Panc1 (cell line): ENCODE measurements around the gene ETV5. TPM values are rescaled to one million over a fixed set of nuclear protein-coding genes. Genes with fewer than 3 reads are reported as not detected.

Experiments used
- ATAC-seq: fragments of 200-7000 bp; cut with Tn5 transposase; 2 replicates; pipeline ENCODE4 v1.9.1; 2020; ENCODE audit warnings: mild to moderate bottlenecking, moderate library complexity
- BruUV-seq: library from RNA; stranded (reverse); fragments of 400-500 nt; replicated peaks from 2 replicates; lab custom pipeline; 2021; lab: Mats Ljungman, UMichigan
- CTCF ChIA-PET: fragments of 300-600 bp; sonication (Branson Sonifier 250); formaldehyde crosslinking; loops from one replicate; lab custom pipeline; 2022; ENCODE audit warnings: antibody characterized with exemption; lab: Charles Lee
- POLR2A ChIA-PET: fragments of 300-600 bp; sonication (Branson Sonifier 250); formaldehyde crosslinking; loops from one replicate; lab custom pipeline; 2022; ENCODE audit warnings: antibody characterized with exemption; lab: Charles Lee
- DNase-seq: peaks from one replicate; pipeline ENCODE4 v3.0.0-alpha.2; 2010; ENCODE audit warnings: low read depth, low spot score
- H3K27ac ChIP-seq: 2 replicates; pipeline ENCODE4 v1.5.1; 2011; ENCODE audit warnings: mild to moderate bottlenecking, low read length, inconsistent platforms
- H3K27me3 ChIP-seq: fragments of 200-500 bp; sonication (Bioruptor generic); 2 replicates; pipeline ENCODE4 v1.6.0; 2014; ENCODE audit warnings: low read length, inconsistent platforms; ENCODE audit not compliant: control insufficient read depth, insufficient read depth
- H3K36me3 ChIP-seq: fragments of 200-500 bp; sonication (Bioruptor generic); 2 replicates; pipeline ENCODE4 v1.5.1; 2014; ENCODE audit warnings: inconsistent platforms, mild to moderate bottlenecking, low read length, moderate library complexity; ENCODE audit not compliant: control insufficient read depth, insufficient read depth
- H3K4me1 ChIP-seq: 2 replicates; pipeline ENCODE4 v1.5.1; 2011; ENCODE audit warnings: inconsistent platforms, mild to moderate bottlenecking, low read length, moderate library complexity; ENCODE audit not compliant: control insufficient read depth, insufficient read depth
- H3K4me3 ChIP-seq, 2 experiments: 2 replicates each; pipeline ENCODE4 v1.5.1; 2011 to 2012; ENCODE audit warnings: low read depth in 2 of 2, low read length in 2 of 2, mild to moderate bottlenecking in 2 of 2, inconsistent platforms in 1 of 2, moderate library complexity in 1 of 2
- H3K9me3 ChIP-seq: fragments of 200-500 bp; sonication (Bioruptor generic); 2 replicates; pipeline ENCODE4 v1.5.1; 2014; ENCODE audit warnings: low read depth, mild to moderate bottlenecking, inconsistent platforms, low read length, moderate library complexity; ENCODE audit not compliant: control insufficient read depth, insufficient read depth
- POLR2AphosphoS5 ChIP-seq: IDR thresholded peaks from 2 replicates; pipeline ENCODE4 v1.6.1; 2012; ENCODE audit warnings: mild to moderate bottlenecking, low read depth, low read length, moderate library complexity
- SIN3A ChIP-seq: IDR thresholded peaks from 2 replicates; pipeline ENCODE4 v1.6.1; 2012; ENCODE audit warnings: low read depth, mild to moderate bottlenecking, low read length, moderate library complexity, borderline replicate concordance; ENCODE audit not compliant: insufficient read depth
- TCF7L2 ChIP-seq: IDR thresholded peaks from 2 replicates; pipeline ENCODE4 v1.6.1; 2011; ENCODE audit warnings: mild to moderate bottlenecking, low read depth, low read length, inconsistent platforms
- in situ Hi-C: cut with HindIII; loops from 2 replicates; pipeline ENCODE4 v1.10.0; 2016; ENCODE audit warnings: low sequenced_read_pairs, low pct_unique_long_range_greater_than_20kb
- intact Hi-C: fragments of 100-400 bp; cut with micrococcal nuclease; formaldehyde crosslinking; loops from one replicate; pipeline ENCODE4 v1.10.0; 2022; ENCODE audit not compliant: unreplicated experiment
- total RNA-seq: library from RNA; stranded (reverse); gene quantifications from one replicate; pipeline ENCODE4 v1.2.1, GENCODE V29; 2021; ENCODE audit not compliant: unreplicated experiment
- TF ChIP-seq, protein P1 (sequence below): fragments of 450-650 bp; IDR thresholded peaks from 2 replicates; pipeline ENCODE4 v1.5.1; 2017; ENCODE audit warnings: mild to moderate bottlenecking
- TF ChIP-seq, protein P2 (sequence below), 2 experiments: IDR thresholded peaks; 2 replicates each; pipeline ENCODE4 v1.6.1; 2011 to 2012; ENCODE audit warnings: low read depth in 2 of 2, control low read depth in 1 of 2, low read length in 1 of 2, mild to moderate bottlenecking in 1 of 2, moderate library complexity in 1 of 2; ENCODE audit not compliant: insufficient read depth in 1 of 2

Gene ETV5
- total RNA-seq, 1 experiment from 2014 or later: 79.3 TPM

DNA sequence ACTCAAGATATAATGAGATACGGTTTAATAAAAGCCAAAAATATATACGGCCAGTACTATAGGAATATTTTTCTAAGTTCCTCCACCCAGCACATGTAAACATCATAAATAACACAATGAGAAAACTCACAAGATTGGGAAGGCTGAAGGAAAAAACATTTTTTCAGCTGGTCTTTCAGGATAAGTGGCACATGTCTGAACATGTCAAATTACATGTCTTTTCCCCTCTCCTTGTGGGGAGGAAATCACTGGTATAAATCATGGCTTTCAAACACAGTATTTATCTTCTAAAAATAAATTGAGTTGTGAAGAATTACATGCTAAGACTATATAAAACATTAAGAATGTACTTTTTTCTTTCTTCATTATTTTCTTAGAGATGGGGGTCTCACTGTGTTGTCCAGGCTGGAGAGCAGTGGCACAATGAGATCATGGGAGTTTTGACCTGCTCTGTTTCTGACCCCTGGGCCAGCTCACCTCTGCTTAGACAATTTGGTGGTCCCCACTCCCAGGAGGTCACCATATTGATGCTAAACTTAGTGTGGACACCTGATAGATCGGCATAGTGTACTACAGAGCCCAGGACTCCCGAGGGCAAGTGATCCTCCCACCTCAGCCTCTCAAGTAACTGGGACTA, 32.8 kb downstream of the ETV5 start:
- ChIA-PET CTCF (no interaction called here), POLR2A (no interaction called here)
- TF ChIP-seq, protein P1, sequence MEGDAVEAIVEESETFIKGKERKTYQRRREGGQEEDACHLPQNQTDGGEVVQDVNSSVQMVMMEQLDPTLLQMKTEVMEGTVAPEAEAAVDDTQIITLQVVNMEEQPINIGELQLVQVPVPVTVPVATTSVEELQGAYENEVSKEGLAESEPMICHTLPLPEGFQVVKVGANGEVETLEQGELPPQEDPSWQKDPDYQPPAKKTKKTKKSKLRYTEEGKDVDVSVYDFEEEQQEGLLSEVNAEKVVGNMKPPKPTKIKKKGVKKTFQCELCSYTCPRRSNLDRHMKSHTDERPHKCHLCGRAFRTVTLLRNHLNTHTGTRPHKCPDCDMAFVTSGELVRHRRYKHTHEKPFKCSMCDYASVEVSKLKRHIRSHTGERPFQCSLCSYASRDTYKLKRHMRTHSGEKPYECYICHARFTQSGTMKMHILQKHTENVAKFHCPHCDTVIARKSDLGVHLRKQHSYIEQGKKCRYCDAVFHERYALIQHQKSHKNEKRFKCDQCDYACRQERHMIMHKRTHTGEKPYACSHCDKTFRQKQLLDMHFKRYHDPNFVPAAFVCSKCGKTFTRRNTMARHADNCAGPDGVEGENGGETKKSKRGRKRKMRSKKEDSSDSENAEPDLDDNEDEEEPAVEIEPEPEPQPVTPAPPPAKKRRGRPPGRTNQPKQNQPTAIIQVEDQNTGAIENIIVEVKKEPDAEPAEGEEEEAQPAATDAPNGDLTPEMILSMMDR: no peak
- TF ChIP-seq, protein P2, sequence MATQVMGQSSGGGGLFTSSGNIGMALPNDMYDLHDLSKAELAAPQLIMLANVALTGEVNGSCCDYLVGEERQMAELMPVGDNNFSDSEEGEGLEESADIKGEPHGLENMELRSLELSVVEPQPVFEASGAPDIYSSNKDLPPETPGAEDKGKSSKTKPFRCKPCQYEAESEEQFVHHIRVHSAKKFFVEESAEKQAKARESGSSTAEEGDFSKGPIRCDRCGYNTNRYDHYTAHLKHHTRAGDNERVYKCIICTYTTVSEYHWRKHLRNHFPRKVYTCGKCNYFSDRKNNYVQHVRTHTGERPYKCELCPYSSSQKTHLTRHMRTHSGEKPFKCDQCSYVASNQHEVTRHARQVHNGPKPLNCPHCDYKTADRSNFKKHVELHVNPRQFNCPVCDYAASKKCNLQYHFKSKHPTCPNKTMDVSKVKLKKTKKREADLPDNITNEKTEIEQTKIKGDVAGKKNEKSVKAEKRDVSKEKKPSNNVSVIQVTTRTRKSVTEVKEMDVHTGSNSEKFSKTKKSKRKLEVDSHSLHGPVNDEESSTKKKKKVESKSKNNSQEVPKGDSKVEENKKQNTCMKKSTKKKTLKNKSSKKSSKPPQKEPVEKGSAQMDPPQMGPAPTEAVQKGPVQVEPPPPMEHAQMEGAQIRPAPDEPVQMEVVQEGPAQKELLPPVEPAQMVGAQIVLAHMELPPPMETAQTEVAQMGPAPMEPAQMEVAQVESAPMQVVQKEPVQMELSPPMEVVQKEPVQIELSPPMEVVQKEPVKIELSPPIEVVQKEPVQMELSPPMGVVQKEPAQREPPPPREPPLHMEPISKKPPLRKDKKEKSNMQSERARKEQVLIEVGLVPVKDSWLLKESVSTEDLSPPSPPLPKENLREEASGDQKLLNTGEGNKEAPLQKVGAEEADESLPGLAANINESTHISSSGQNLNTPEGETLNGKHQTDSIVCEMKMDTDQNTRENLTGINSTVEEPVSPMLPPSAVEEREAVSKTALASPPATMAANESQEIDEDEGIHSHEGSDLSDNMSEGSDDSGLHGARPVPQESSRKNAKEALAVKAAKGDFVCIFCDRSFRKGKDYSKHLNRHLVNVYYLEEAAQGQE (IDR thresholded peaks at IDR 0.05; ENCODE audit: insufficient read depth in 1 of 2, low read depth in 2 of 2, low read length in 1 of 2): no peak
- TF ChIP-seq POLR2AphosphoS5: no peak
- TF ChIP-seq TCF7L2: no peak
- no peak for TF ChIP-seq SIN3A
- intact Hi-C loops (no loop called here), in situ Hi-C loops (no loop called here)
- Histone ChIP-seq H3K9me3 (no peaks in the 10 kb centered on the region), H3K27me3 (no peaks in the 10 kb centered on the region), H3K27ac (no peak overlapping the region), H3K4me3 (no peak overlapping the region), H3K4me1 (no peaks in the 10 kb centered on the region), H3K36me3 (peaks cover 20% of the 10 kb centered on the region)
- DNase-seq (no peak), ATAC-seq (no peak)
- BruUV-seq: no TSS peak

DNA sequence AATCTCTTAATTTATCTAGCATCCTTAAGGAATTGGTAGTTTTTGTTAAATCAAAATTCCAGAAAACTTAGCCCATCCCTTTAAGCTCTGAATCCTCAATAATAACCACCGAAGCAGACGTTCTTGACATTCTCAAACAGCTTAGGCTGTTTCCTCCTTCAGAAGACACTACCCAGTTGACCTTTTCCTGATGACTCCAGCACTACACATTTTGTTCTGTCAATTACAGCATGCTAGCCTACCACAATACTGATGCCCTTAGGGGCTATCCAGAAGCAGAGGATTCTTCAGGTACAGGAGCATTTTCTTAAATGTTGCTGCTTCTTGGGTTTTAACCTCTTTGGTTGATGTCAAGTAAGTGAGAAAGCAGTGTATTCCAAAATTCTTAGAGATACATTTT, 33.4 kb downstream of the ETV5 start:
- DNase-seq (no peak), ATAC-seq (no peak)
- CTCF ChIA-PET: no interaction called here
- TF ChIP-seq, protein P2 (IDR thresholded peaks at IDR 0.05; ENCODE audit: insufficient read depth in 1 of 2, low read depth in 2 of 2, low read length in 1 of 2): no peak
- TF ChIP-seq TCF7L2 (no peak), SIN3A (no peak), POLR2AphosphoS5 (no peak)
- TF ChIP-seq, protein P1: no peak
- Histone ChIP-seq H3K4me3 (no peak overlapping the region), H3K27me3 (no peaks in the 10 kb centered on the region), H3K9me3 (no peaks in the 10 kb centered on the region), H3K4me1 (no peaks in the 10 kb centered on the region), H3K36me3 (peaks cover 15% of the 10 kb centered on the region), H3K27ac (no peak overlapping the region)
- intact Hi-C loops (no loop called here), in situ Hi-C loops (no loop called here)
- BruUV-seq: no TSS peak
- POLR2A ChIA-PET: no interaction called here
